GM19463 (cell line): ENCODE results near the gene BCL2L11.

Experiments
- ATAC-seq: cut with Tn5 transposase; IDR thresholded peaks from one replicate; pipeline ENCODE4 v1.9.1; 2021; ENCODE audit warnings: mild to moderate bottlenecking, moderate library complexity; ENCODE audit not compliant: unreplicated experiment

Gene BCL2L11

DNA sequence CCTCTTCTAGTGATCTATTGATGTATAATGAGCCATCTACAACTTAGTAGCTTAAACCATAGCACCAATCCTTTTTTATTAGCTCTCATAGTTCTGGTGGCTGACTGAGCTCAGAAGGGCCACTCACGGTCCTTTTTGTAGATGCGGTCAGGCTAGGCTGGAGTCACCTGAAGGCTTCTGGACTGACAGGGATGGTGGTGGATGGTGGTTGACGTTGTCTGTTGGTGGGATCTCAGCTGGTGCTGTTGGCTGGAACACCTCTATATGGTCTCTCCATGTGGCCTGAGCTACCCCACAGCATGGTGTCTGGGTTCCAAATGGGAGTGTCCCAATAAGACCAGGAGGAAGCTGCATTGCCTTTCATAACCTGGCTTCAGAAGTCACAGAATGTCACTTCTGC, 68.0 kb downstream of the BCL2L11 start:
- ATAC-seq, result no peak

- ATAC-seq, result no peak
Observed at GRCh38 chr2:111189106-111189505, 68.4 kb downstream of the BCL2L11 start.

- no peak for ATAC-seq
Observed at GRCh38 chr2:111190816-111191540, 70.3 kb downstream of the BCL2L11 start.

DNA sequence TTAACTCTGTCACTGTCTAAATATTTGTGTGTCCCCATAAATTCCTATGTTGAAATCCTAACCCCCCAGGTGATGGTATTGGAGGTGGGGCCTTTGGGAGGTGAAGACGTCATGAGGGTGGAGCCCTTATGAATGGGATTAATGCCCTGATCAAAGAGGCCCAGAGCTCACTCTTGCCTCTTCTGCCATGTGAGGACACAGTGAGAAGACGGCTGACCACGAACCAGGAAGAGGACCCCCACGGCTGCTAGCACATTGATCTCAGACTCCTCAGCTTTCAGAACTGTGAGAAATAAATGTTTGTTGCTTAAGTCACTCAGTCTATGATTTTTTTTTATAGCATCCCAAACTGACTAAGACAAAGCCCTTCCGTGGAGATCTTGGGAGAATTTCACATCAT, 71.2 kb downstream of the BCL2L11 start:
- ATAC-seq, result no peak

GRCh38 chr2:111192776-111193368, 72.2 kb downstream of the BCL2L11 start:
- no peak for ATAC-seq

GRCh38 chr2:111194835-111195621, 74.3 kb downstream of the BCL2L11 start:
- peak; percentile 86 for ATAC-seq

DNA sequence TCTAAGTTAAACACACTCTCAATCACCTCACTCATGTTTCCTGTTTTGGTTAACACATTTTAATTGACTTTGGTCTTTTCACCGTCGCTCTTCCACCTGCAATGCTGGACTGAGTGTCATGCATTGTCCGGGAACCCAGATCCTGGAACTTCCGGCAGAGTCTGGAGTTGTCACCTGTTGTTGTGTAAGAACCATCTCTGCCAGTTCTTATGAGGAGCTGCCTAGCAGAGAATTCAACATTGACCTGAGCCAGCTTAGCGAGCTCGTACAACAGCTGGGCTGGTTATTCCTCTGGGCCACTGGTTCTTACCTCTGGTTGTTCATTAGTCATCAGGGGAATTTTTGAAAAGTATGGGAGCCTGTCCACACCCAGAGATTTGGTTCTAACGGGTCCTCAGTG, 75.7 kb downstream of the BCL2L11 start:
- ATAC-seq, result no peak

DNA sequence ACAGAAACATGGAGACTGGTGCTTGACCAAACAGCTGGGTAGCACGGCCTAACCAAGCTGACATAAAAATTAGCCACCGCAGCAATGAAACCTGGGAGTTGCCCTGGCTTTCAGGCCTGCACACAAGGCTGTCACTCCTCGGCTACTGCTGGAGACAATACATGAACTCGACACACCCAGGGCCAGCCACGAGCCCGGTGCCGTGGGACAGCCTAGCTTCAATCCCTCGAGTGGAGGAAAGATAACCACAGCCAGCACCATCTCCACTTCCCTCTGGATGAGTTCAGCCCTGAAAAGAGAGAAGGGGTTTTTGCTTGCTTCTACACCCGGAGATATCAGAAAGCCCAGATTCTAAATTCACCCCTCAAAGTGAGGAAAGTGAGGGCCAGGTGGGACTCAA, 78.0 kb downstream of the BCL2L11 start:
- no peak for ATAC-seq

DNA sequence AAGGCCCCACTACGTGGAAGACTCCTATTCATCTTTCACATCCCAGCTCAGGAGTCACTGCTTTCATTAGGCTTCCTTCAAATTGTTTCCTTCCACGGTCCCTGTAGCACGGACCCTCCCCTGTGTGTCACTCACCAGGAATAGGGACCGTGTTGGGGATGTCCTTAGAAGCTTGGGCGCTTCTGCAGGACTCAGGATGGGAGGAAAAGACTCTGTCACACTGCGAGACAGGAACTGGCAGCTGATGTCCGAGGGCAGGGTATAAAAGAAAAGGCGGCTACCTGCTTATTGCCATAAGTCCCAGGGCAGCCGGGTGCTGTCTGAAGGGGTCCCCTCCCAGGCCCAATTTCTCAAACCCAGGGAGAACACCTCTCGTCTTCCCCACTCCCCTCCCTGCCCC, 79.1 kb downstream of the BCL2L11 start:
- ATAC-seq, result no peak

DNA sequence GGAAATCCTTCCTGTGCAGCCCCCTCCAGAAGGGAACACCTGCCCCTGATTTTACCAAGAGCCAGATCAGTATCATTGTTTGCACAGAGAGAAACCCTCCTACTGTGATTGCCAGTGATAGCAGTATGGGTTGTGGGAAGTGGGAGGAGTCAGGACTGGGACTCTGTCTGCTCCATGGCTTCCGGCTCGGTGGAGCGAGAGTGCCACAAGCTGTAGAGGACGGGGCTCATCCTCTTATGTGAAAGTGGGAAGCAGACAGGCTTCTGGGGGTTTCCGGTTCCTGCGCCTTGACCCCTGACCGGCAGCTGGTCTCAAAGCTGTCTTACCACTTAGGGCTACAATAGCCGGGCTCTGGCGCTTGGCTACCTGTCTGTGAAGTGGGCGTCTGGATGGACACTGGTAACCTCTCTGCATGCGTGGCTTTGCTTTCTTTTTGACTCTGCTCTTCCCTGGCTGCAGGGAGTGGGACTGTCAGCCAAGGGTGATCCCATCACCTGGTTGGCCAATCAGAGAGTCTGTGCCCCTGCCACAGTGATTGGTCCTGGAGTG, 79.7 kb downstream of the BCL2L11 start:
- no peak for ATAC-seq

DNA sequence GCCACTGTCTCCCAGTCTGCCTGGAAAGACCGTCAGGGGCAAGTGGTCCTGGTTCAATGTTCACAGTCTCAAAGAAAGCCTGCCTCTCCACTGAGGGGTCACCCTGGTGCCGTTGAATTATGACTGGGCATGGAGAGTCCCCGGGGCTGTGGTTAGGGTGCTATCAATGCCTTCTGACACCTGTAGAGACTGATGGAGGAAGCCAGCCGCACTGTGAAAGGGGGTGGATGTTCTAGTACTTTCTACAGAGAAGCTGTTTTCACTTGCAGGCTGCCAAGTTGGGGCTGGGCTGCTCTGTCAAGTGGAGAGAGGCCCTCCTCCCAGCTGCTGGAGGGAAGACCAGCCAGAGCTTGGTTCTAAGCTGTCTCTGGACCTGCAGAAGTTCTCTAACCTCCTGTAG, 80.5 kb downstream of the BCL2L11 start:
- ATAC-seq, result peak; percentile 74

DNA sequence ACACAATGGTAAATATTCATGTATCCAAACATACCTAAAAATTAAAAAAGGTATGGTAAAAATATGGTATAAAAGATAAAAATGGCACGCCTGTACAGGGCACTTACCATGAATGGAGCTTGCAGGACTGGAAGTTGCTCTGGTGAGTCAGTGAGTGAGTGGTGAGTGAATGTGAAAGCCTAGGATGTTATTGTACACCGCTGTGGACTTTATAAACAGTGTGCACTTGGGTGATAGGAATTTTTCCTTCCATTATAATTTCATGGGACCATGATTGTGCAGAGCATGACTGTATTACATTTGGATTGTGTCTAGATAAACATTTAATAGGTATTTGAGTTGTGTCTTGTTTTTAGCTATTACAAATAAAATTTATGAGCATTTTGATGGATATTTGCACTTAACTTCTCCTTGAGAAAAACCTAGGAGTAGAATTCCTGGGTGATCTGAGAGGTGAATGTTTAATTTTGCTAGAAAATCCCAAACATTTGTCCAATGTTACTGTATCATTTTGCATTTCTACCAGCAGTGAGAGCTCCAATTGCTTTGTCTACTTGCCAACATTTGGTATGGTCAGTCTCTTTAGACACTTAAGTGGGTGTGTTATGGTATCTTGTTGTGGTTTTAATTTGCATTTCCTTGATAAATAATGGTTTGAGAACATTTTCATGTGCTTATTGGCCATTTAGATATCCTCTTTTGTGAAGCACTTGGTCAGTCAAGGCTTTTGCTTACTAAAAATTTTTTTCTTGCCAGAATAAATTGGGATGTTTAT, 81.7 kb downstream of the BCL2L11 start:
- ATAC-seq, result no peak

DNA sequence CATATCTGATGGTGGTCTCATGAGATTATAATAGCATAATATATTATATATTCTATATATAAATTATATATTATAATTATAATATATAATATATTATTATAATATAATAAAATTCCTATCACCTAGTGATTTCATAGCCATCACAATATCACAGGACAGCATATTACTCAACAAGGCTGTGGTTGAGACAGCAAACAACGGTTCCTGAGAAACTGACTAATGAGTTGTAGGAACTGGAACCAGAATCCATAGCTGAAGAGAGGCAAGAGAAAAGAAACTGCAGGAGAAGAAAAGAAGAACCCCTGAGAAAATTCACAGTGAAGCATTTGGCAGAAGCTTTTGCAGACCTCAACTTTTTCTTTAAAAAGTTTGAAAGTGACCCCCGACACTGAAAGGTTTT, 84.0 kb downstream of the BCL2L11 start:
- no peak for ATAC-seq

GRCh38 chr2:111205774-111206173, 85.1 kb downstream of the BCL2L11 start:
- ATAC-seq, result no peak

GRCh38 chr2:111207851-111208250, 87.1 kb downstream of the BCL2L11 start:
- no peak for ATAC-seq

DNA sequence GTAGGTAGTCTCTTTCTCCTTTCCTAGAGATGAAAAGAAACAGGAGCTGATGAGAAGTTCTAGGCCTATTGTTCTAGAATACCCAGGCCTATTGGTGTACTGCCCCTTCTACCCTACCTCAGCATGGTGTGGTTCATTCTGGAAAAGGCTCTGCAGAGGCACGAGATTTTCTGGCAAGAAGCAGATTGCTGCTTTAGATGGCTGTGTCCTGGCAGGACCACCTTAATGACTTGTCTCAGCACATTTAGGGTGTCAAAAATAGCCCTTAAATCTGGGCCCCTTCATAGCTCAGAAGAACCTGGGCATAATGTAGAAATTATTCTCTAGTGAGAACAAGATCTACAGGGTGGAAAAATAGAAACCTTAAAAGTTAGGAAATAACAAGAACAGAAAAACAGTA, 87.9 kb downstream of the BCL2L11 start:
- peak; percentile 18 for ATAC-seq

DNA sequence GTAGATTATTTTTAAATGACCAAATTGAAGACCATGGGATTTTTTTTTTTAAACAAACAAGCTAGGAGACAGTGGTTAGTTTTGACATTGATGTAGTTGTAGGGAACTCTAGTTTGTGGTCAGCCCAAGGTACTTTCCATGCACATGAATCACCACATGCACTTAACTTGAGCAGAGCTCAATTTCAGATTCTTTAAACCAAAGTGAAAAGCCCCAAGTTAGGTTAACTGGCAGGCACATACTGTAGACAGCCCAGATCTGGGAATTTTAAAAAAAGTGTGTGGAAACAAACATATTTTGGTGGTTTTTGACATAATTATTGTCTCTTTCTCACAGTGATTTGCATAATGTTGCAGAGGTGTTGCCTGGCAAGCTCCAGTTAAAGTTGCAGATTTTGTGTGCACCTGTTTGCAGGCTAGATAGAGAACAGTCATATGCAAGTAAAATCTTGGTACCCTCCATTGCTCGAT, 88.4 kb downstream of the BCL2L11 start:
- ATAC-seq, result peak; percentile 98

DNA sequence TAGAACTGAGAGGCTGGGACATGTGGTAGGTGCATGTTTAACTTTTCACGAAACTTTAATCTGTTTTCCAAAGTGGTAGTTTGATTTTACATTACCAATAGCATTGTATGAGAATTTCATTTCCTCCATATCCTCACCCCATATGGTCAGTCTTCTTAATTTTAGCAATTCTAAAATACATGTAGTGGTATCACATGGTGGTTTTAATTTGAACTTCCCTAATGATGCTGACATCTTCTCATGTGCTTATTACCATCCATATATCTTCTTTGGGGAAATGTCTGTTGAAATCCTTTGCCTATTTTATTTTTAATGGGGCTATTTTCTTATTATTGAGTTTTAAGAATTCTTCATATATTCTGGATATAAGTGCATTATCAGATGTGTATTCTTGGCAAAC, 89.3 kb downstream of the BCL2L11 start:
- no peak for ATAC-seq

DNA sequence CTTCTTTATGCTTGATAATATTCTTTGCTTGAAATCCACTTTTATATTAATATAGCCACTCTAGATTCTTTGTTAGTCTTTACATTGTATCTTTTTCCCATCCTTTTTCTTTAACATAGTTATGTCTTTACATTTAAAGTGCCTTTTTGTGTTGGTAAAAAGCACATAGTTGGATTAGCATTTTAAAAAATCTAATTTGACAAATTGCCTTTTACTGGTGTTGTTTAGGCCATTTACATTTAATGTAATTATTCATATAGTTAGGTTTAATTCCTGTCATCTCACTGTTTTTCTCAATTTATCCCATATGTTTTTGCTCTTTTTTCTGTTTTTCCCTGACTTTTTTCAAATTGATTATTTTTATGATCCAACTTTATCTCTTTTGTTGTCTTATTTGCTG, 93.2 kb downstream of the BCL2L11 start:
- ATAC-seq, result no peak

DNA sequence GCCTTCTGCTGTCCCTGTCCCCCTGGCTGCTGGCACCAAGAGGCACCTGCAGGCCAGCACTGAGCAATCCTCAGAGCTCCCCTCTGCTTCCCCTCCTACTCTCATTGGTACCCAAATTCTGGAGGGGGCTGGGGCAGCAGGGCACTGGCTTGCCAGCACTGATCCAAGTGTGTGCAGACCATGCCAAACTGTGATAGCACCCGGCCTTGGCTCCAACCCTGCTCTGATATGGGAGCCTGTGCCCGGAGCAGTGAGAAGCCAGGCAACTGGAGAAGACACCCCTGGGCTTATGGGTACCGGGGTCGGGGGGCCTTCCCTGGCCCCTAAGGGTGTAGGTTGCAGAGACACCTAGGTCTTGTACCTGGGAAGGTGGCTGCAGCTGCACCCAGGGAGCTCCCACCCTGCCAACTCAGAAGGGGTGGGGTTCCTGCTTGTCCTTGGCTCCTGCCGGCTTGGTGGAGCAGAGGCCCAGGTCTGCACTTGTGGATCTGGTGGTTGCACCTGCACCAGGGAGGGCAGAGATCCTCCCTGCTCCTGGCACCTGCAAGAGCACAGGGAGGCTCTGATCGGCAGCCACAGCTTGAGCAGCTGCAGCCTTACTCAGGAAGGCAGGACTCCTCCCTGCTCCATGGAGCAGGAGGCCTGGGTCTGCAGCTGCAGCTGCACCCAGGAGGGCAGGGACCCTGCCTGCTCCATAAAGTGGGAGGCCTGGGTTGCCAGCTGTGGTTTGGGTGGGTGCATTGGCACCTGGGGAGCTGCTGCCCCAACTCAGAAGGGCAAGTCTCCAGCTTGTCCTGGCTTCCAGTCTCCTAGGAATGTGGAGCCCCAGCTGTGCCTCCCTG, 96.3 kb downstream of the BCL2L11 start:
- no peak for ATAC-seq
